NCI-H748 treated with DMSO at 0.1 percent for 48 hours (cell line): ENCODE results near the gene TMEM80.

Experiments
- DNase-seq: peaks from one replicate; lab custom pipeline; 2025; lab: John Stamatoyannopoulos, UW

Gene TMEM80

DNA sequence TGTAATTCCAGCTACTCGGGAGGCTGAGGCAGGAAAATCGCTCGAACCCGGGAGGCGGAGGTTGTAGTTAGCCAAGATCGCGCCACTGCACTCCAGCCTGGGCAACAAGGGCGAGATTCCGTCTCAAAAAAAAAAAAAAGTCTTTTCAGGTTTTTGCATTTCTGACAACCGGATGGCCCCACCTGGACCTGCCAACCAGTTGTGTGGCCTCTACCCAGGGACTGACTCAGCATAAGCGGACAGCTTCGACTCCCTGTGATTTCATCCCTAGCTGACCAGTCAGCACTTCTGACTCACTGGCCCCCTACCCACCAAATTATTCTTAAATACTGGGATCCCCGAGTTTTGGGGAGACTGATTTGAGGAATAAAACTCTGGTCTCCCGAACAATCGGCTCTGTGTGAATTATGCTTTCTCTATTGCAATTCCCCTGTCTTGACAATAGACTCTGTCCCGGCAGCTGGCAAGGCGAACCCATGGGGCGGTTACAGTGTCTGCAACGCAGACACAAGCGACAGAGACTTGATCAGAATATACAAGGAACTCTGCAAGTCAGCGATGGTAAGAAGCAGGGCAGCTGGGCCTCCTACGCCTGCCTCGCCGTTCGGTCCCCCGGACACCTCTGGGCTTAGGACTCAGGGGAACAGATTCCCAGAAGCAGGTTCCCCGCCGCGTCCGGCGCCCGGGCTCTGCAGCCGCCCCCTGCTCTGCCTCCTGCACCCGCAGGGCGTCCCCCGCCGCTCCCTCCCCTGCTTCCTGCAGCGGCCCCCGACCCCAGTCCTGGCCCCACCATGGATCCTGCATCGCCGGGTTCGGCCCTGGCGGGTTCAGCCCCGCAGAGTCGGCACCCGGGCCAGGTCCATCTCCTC, 50.9 kb downstream of the TMEM80 start:
- peak; percentile 32 for DNase-seq

DNA sequence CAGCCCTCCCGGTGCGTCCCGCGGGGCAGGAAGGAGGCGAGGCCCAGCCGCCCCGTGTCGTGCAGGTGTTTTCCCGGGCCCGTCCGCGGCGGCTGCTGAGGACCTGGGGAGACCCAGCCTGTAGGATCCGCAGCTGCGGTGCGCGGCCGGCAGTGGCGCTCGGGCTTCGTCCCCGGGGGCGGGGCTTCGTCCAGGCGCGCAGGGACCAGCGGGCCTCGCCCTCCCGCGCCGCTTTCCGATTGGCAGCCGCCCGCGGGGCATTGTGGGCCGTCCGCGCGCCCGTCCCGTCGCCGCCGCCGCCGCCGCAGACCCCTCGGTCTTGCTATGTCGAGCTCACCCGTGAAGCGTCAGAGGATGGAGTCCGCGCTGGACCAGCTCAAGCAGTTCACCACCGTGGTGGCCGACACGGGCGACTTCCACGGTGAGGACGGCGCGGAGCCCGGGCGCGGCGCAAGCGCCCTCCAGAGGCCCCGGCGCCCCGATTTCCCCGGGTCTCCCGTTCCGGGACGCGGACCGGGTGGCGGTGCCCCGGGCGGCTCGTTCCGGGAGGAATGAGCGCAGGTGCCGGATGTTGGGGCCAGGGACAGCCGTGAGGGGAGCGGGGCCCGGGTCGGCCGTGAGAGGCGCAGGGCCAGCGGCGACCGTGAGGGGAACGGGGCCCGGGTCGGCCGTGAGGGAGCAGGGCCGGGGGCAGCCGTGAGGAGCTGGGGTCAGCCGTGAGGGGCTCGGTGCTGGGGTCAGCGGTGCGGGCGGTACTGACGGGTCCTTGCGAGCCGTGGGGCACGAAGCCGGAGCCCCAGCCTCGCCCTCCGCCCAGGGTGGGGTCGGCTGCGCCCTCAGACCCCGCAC, 51.8 kb downstream of the TMEM80 start, which contains the start of gene TALDO1:
Gene TALDO1, plus strand, starts transcription at position 307 of the 849 bp plus-strand sequence. Its CDS starts 18 bp downstream, at position 325.
- DNase-seq = peak; percentile 87

DNA sequence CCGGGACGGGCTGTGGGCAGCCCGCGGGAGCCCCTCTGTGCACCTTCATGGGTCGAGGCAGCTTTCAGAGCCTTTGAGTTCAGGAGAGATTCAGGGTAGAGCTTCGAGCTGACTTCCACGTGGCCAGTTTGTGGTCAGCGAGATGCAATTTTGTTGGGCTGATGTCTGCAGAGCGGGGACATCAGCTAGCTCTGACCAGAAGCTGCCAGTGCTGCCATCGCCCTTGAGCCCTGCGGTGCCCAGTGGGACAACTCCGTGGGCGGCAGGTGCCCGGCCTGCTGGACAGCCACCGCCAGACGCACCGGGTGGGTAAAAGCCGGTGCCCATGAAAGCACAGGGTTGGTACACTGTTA, 52.4 kb downstream of the TMEM80 start:
- DNase-seq = no peak

DNA sequence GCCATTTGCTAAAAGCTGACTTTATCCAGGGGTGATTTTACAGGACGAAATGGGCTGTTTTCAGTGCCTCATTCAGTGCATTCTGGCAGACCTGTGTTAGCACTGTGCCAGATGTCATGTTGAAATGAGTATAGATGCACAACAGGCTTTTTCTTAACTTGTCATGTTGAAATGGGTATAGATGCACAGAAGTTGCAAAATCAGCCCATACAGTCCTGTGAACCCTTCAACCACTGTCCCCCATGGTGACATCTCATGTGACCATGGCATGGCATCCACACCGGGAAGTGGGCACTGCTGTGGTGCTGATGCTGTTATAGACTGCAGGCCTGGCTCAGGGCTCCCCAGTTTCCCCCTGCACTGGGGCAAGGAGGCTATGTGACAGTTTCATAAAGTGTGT, 54.1 kb downstream of the TMEM80 start:
- no peak for DNase-seq
